HG03432 (cell line): ENCODE data around the gene PDGFD.

ENCODE experiments used
- ATAC-seq: cut with Tn5 transposase; IDR thresholded peaks from one replicate; pipeline ENCODE4 v1.9.1; 2021; ENCODE audit warnings: mild to moderate bottlenecking, moderate library complexity; ENCODE audit not compliant: unreplicated experiment

PDGFD gene

GRCh38 chr11:103927535-103927934, 236.4 kb downstream of the PDGFD start:
- ATAC-seq, result no peak

GRCh38 chr11:103926990-103927389, 237.0 kb downstream of the PDGFD start:
- no peak for ATAC-seq

- no peak for ATAC-seq
Measured at GRCh38 chr11:103924166-103925013, 239.6 kb downstream of the PDGFD start.

- ATAC-seq, result no peak
Measured at GRCh38 chr11:103923451-103923931, 240.5 kb downstream of the PDGFD start.

- no peak for ATAC-seq
Measured at GRCh38 chr11:103920933-103921332, 243.0 kb downstream of the PDGFD start.

- peak; percentile 71 for ATAC-seq
Measured at GRCh38 chr11:103920449-103920848, 243.5 kb downstream of the PDGFD start.

GRCh38 chr11:103910721-103911120, 253.2 kb downstream of the PDGFD start:
- ATAC-seq, result no peak

GRCh38 chr11:103907548-103908455, 256.1 kb downstream of the PDGFD start:
- no peak for ATAC-seq

- no peak for ATAC-seq
Measured at GRCh38 chr11:103907136-103907535, 256.8 kb downstream of the PDGFD start.

- no peak for ATAC-seq
Measured at GRCh38 chr11:103906291-103906867, 257.6 kb downstream of the PDGFD start.

GRCh38 chr11:103904324-103904667, 259.7 kb downstream of the PDGFD start:
- ATAC-seq, result peak; percentile 86

GRCh38 chr11:103903621-103904323, 260.2 kb downstream of the PDGFD start:
- peak; percentile 88 for ATAC-seq

- no peak for ATAC-seq
Measured at GRCh38 chr11:103902994-103903393, 261.0 kb downstream of the PDGFD start.

- ATAC-seq, result no peak
Measured at GRCh38 chr11:103901656-103902055, 262.3 kb downstream of the PDGFD start.

GRCh38 chr11:103898577-103899336, 265.2 kb downstream of the PDGFD start:
- ATAC-seq, result peak; percentile 71

- ATAC-seq, result peak; percentile 70
Measured at GRCh38 chr11:103898065-103898464, 265.9 kb downstream of the PDGFD start.

- peak; percentile 22 for ATAC-seq
Measured at GRCh38 chr11:103897160-103897936, 266.6 kb downstream of the PDGFD start.

GRCh38 chr11:103895106-103895505, 268.8 kb downstream of the PDGFD start:
- no peak for ATAC-seq

- no peak for ATAC-seq
Measured at GRCh38 chr11:103894673-103895072, 269.3 kb downstream of the PDGFD start.
